IMR-90 (cell line): ENCODE results near the gene CENPF. TPM values are rescaled to one million over a fixed set of nuclear protein-coding genes. Genes with fewer than 3 reads are reported as not detected.

Source experiments
- ATAC-seq: fragments of 200-7000 bp; cut with Tn5 transposase; 2 replicates; pipeline ENCODE4 v1.9.1; 2020; ENCODE audit warnings: low read depth, mild to moderate bottlenecking, moderate library complexity
- BruUV-seq: library from RNA; stranded (reverse); fragments of 400-500 nt; replicated peaks from 2 replicates; lab custom pipeline; 2021; lab: Mats Ljungman, UMichigan
- CTCF ChIA-PET: fragments of 300-600 bp; formaldehyde crosslinking; extraction: SDS; loops from one replicate; lab custom pipeline; 2021; ENCODE audit warnings: antibody characterized with exemption; lab: Yijun Ruan, JAX
- POLR2A ChIA-PET: fragments of 300-600 bp; sonication (Branson Sonifier 250); formaldehyde crosslinking; loops from one replicate; lab custom pipeline; 2022; ENCODE audit warnings: antibody characterized with exemption; ENCODE audit not compliant: unreplicated experiment; lab: Charles Lee
- DNase-seq: peaks from one replicate; pipeline ENCODE4 v3.0.0; 2013
- H2AFZ ChIP-seq: replicated peaks from 2 replicates; pipeline ENCODE3; 2013; ENCODE audit warnings: low read length, mild to moderate bottlenecking; ENCODE audit not compliant: poor library complexity
- H2AK5ac ChIP-seq: 2 replicates; pipeline ENCODE4 v1.6.1; 2013; ENCODE audit warnings: low read depth, low read length, inconsistent platforms
- H2AK9ac ChIP-seq: replicated peaks from 2 replicates; pipeline ENCODE3; 2013; ENCODE audit warnings: mild to moderate bottlenecking, low read depth, low read length, moderate library complexity; ENCODE audit not compliant: poor library complexity
- H2BK120ac ChIP-seq: 2 replicates; pipeline ENCODE4 v1.6.1; 2013; ENCODE audit warnings: low read depth, low read length, inconsistent platforms
- H2BK15ac ChIP-seq: 3 replicates; pipeline ENCODE4 v1.6.1; 2013; ENCODE audit warnings: low read depth, low read length, inconsistent platforms
- H2BK20ac ChIP-seq: 2 replicates; pipeline ENCODE4 v1.6.1; 2013; ENCODE audit warnings: low read depth, mild to moderate bottlenecking, inconsistent platforms, low read length, moderate library complexity
- H2BK5ac ChIP-seq: 2 replicates; pipeline ENCODE4 v1.6.1; 2013; ENCODE audit warnings: mild to moderate bottlenecking, low read depth, low read length, inconsistent platforms; ENCODE audit not compliant: poor library complexity, severe bottlenecking
- H3K14ac ChIP-seq: replicated peaks from 2 replicates; pipeline ENCODE4 v1.6.1; 2013; ENCODE audit warnings: low read depth, low read length, inconsistent platforms
- H3K18ac ChIP-seq: 2 replicates; pipeline ENCODE4 v1.6.1; 2013; ENCODE audit warnings: low read depth, low read length, control low read depth
- H3K23ac ChIP-seq: 2 replicates; pipeline ENCODE4 v1.6.1; 2013; ENCODE audit warnings: low read depth, low read length, inconsistent platforms
- H3K27ac ChIP-seq: 2 replicates; pipeline ENCODE4 v1.5.1; 2013; ENCODE audit warnings: mild to moderate bottlenecking, control low read depth, low read length; ENCODE audit not compliant: insufficient read depth
- H3K27me3 ChIP-seq: 2 replicates; pipeline ENCODE4 v1.6.1; 2013; ENCODE audit warnings: low read length; ENCODE audit not compliant: control insufficient read depth, insufficient read depth
- H3K36me3 ChIP-seq: 2 replicates; pipeline ENCODE4 v1.6.1; 2013; ENCODE audit warnings: low read length, mixed read lengths; ENCODE audit not compliant: control insufficient read depth, insufficient read depth
- H3K4ac ChIP-seq: 2 replicates; pipeline ENCODE4 v1.6.1; 2013; ENCODE audit warnings: low read depth, low read length, inconsistent platforms
- H3K4me1 ChIP-seq: 2 replicates; pipeline ENCODE4 v1.6.1; 2013; ENCODE audit warnings: low read length, mixed read lengths; ENCODE audit not compliant: control insufficient read depth, insufficient read depth
- H3K4me2 ChIP-seq: 2 replicates; pipeline ENCODE4 v1.6.1; 2013; ENCODE audit warnings: low read depth, mild to moderate bottlenecking, control low read depth, low read length, moderate library complexity
- H3K4me3 ChIP-seq: 2 replicates; pipeline ENCODE4 v1.5.1; 2013; ENCODE audit warnings: low read depth, mild to moderate bottlenecking, control low read depth, low read length, moderate library complexity; ENCODE audit not compliant: insufficient read depth
- H3K56ac ChIP-seq: 2 replicates; pipeline ENCODE4 v1.6.1; 2013; ENCODE audit warnings: low read length, inconsistent platforms; ENCODE audit not compliant: insufficient read depth; ENCODE audit errors: extremely low read depth
- H3K79me1 ChIP-seq, 2 experiments: 2 replicates each; pipeline ENCODE4 v1.6.1; 2013; ENCODE audit warnings: low read length in 2 of 2, inconsistent platforms in 1 of 2, low read depth in 1 of 2
- H3K9ac ChIP-seq: 2 replicates; pipeline ENCODE4 v1.6.1; 2013; ENCODE audit warnings: low read depth, low read length, control low read depth
- H3K9me1 ChIP-seq: 2 replicates; pipeline ENCODE4 v1.6.1; 2013; ENCODE audit warnings: low read length, inconsistent platforms; ENCODE audit not compliant: insufficient read depth
- H3K9me3 ChIP-seq: 2 replicates; pipeline ENCODE4 v1.6.1; 2013; ENCODE audit warnings: low read length; ENCODE audit not compliant: control insufficient read depth, insufficient read depth
- H4K20me1 ChIP-seq: 2 replicates; pipeline ENCODE4 v1.6.1; 2013; ENCODE audit warnings: low read length, inconsistent platforms; ENCODE audit not compliant: insufficient read depth
- H4K5ac ChIP-seq: 2 replicates; pipeline ENCODE4 v1.6.1; 2013; ENCODE audit warnings: mild to moderate bottlenecking, low read depth, low read length, control low read depth
- H4K8ac ChIP-seq, 2 experiments: 2 replicates each; pipeline ENCODE4 v1.6.1; 2013; ENCODE audit warnings: low read depth in 2 of 2, low read length in 2 of 2, control low read depth in 1 of 2, inconsistent platforms in 1 of 2
- H4K91ac ChIP-seq: 2 replicates; pipeline ENCODE4 v1.6.1; 2013; ENCODE audit warnings: low read depth, low read length, inconsistent platforms; ENCODE audit not compliant: insufficient read depth
- CEBPB ChIP-seq: IDR thresholded peaks from 2 replicates; pipeline ENCODE4 v1.6.1; 2012; ENCODE audit warnings: low read depth, low read length, improper control_type of control experiment
- FOS ChIP-seq: fragments of 150-350 bp; IDR thresholded peaks from 2 replicates; pipeline ENCODE4 v1.6.1; 2016; ENCODE audit warnings: low read depth, low read length
- RCOR1 ChIP-seq: IDR thresholded peaks from 2 replicates; pipeline ENCODE4 v1.6.1; 2012; ENCODE audit warnings: mild to moderate bottlenecking, low read length, improper control_type of control experiment; ENCODE audit not compliant: insufficient replicate concordance
- WGBS, 2 experiments: methylation state at CpG; one replicate each; pipeline versions ENCODE4 v1.1.5 to v1.1.7; 2013; ENCODE audit warnings: missing lambda C conversion rate in 2 of 2; ENCODE audit not compliant: insufficient read length in 1 of 2; ENCODE audit errors: extremely low coverage in 2 of 2; 5-methylcytosine and 5-hydroxymethylcytosine counted together
- dilution Hi-C: fragments of 300-500 bp; cut with HindIII; formaldehyde crosslinking; loops from one replicate; pipeline ENCODE4 v1.14.3; 2018; ENCODE audit warnings: low sequenced_read_pairs; ENCODE audit not compliant: unreplicated experiment
- in situ Hi-C: fragments of 300-500 bp; cut with MboI; formaldehyde crosslinking; loops from 3 replicates; pipeline ENCODE4 v1.14.3; 2019; ENCODE audit warnings: low sequenced_read_pairs, inconsistent platforms, mixed read lengths
- intact Hi-C: fragments of 100-400 bp; cut with micrococcal nuclease; formaldehyde crosslinking; loops from 2 replicates; pipeline ENCODE4 v1.10.0; 2022
- polyA plus RNA-seq, 3 experiments: library from polyadenylated mRNA; depleted of rRNA; stranded (reverse); fragments of >200 nt; gene quantifications; 2 replicates each; pipeline ENCODE4 v1.2.3, GENCODE V29; 2012; ENCODE audit warnings: low replicate concordance in 1 of 3
- total RNA-seq: library from RNA; depleted of rRNA; stranded (reverse); fragments of >200 nt; gene quantifications from 2 replicates; pipeline ENCODE4 v1.2.3, GENCODE V29; 2012

CENPF gene
- total and polyA plus RNA-seq, 2 of the 4 experiments (the other 2 are of a cell fraction) = 20.9 to 51.8 TPM

DNA sequence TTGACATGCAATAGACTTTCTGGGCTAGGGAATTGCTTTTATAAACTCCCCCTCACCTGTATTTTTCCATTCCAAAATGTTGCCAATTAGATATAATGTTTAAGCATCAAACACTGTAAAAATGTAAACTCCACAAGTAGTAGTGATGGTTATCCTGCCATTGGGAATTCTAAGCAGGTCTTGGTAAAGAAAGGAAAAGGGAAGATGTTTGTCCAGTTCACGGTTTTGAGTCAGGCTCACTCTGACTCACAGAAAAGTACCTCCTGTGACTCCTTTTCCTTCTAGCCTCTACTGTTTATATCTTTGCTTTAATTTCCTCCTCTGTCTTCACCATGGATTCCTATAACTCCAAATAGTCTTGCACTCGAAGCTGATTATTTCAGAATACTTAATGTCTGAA, 32.6 kb upstream of the CENPF start:
- Histone ChIP-seq H2BK20ac (peak overlapping the region; percentile 31; the same call in 1 of the 2 replicates), H2AFZ (no peak overlapping the region), H3K4me2 (peak overlapping the region; percentile 59; the same call in 1 of the 2 replicates), H3K79me1 (peaks cover 0 to 7% of the 10 kb centered on the region in 2 experiments; a peak in 2 of 4 replicates), H2BK120ac (peak overlapping the region; percentile 77; the same call in 1 of the 2 replicates), H3K18ac (no peak overlapping the region), H2AK5ac (0 out of 2 replicates have a peak overlapping the region, but pooled peaks have one; percentile 70), H4K8ac (no peak overlapping the region), H3K56ac (no peak overlapping the region), H3K36me3 (no peaks in the 10 kb centered on the region), H3K23ac (no peak overlapping the region; the same call in 1 of the 2 replicates), H4K20me1 (no peaks in the 10 kb centered on the region), H2AK9ac (no peak overlapping the region), H4K5ac (no peak overlapping the region), H3K9me1 (peaks cover 3% of the 10 kb centered on the region), H3K4me3 (no peak overlapping the region), H3K4ac (no peak overlapping the region), H3K9ac (no peak overlapping the region), H4K91ac (no peak overlapping the region), H3K27me3 (no peaks in the 10 kb centered on the region), H2BK15ac (0 out of 3 replicates have a peak overlapping the region, but pooled peaks have one; percentile 85), H2BK5ac (peak overlapping the region; percentile 96), H3K9me3 (no peaks in the 10 kb centered on the region), H3K4me1 (peaks cover 14% of the 10 kb centered on the region), H3K27ac (no peak overlapping the region), H3K14ac (peak overlapping the region; percentile 34; the same call in 1 of the 2 replicates)
- no CpG with 5 or more reads among the region's 2 CpGs for WGBS, 2 experiments
- ATAC-seq (peak; percentile 73), DNase-seq (peak; percentile 90)
- TF ChIP-seq RCOR1 (no peak), FOS (peak; percentile 68; the same call in 1 of the 2 replicates), CEBPB (0 out of 2 replicates have a peak, but pooled peaks have one; percentile 3)
- intact Hi-C loops = no loop called here
- no TSS peak for BruUV-seq
- dilution Hi-C loops = no loop called here
- POLR2A ChIA-PET = no interaction called here
- CTCF ChIA-PET = interaction anchor here (2.0 kb wide), 1 partner anchor 237 kb away, joined by 4 read pairs; no protein-coding TSS in a partner anchor
- in situ Hi-C loops = no loop called here
